Thoracic aorta (tissue), 2 donors: ENCODE results near the gene CROCC. TPM values are rescaled to one million over a fixed set of nuclear protein-coding genes. Genes with fewer than 3 reads are reported as not detected.

Experiments
- ATAC-seq: fragments of 150-250 bp; one replicate; pipeline ENCODE4 v1.8.0; 2017; ENCODE audit warnings: low read depth; ENCODE audit not compliant: insufficient number of reproducible peaks, low FRiP score
- DNase-seq: peaks from one replicate; pipeline ENCODE4 v3.0.0-alpha.2; 2020; ENCODE audit warnings: low spot score
- H3K27ac ChIP-seq, 2 donors: fragments of 200-600 bp; sonication (generic); 1 replicate in 1 of 2; 2 replicates in 1 of 2; pipeline ENCODE4 v1.5.1; 2016; ENCODE audit warnings: mild to moderate bottlenecking in 2 of 2, moderate library complexity in 2 of 2
- H3K27me3 ChIP-seq: fragments of 200-600 bp; sonication (generic); replicated peaks from 2 replicates; pipeline ENCODE4 v1.6.0; 2016; ENCODE audit warnings: mild to moderate bottlenecking; ENCODE audit not compliant: insufficient read depth
- H3K36me3 ChIP-seq: fragments of 200-600 bp; sonication (generic); one replicate; pipeline ENCODE4 v1.5.1; 2016
- H3K4me1 ChIP-seq, 2 donors: fragments of 200-600 bp; sonication (generic); 1 replicate in 1 of 2; 2 replicates in 1 of 2; pipeline versions ENCODE4 v1.5.1 to v1.6.0; 2016; ENCODE audit warnings: low read depth in 2 of 2, mild to moderate bottlenecking in 1 of 2; ENCODE audit not compliant: control insufficient read depth in 1 of 2
- H3K4me3 ChIP-seq: fragments of 200-600 bp; sonication (generic); 2 replicates; pipeline ENCODE4 v1.5.1; 2016; ENCODE audit warnings: mild to moderate bottlenecking
- H3K9me3 ChIP-seq: fragments of 200-600 bp; sonication (generic); 2 replicates; pipeline ENCODE4 v1.5.1; 2016
- total RNA-seq, 2 donors: library from RNA; depleted of rRNA; stranded (reverse); fragments of >200 nt; gene quantifications; one replicate each; pipeline versions ENCODE4 v1.1.0 to v1.2.3, GENCODE V29; 2016
- TF ChIP-seq, protein P1 (sequence below): fragments of 200-600 bp; sonication (generic); IDR thresholded peaks from one replicate; pipeline ENCODE4 v1.5.1; 2019; ENCODE audit warnings: antibody characterized with exemption

CROCC gene
- total RNA-seq, 2 donors from 2014 or later = 49.7 to 56.2 TPM

DNA sequence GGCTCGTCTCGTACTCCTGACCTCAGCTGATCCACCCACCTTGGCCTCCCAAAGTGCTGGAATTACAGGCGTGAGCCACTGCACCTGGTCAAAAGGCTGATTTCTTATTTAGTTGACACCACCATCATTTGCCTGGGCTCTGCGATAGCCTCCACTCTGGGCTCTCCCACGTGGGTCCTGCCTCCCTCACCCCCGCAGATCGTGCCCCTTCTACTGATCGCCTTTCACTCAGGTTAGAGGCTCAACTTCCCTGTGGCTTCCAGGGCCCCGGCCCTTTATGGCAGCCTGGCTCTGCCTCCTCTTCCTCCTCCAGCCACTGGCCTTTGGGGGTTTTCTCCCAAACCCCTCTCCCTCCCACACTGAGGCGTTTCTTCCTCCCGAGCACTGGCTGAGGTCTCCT lies 61.2 kb downstream of the CROCC start:
- DNase-seq = no peak

DNA sequence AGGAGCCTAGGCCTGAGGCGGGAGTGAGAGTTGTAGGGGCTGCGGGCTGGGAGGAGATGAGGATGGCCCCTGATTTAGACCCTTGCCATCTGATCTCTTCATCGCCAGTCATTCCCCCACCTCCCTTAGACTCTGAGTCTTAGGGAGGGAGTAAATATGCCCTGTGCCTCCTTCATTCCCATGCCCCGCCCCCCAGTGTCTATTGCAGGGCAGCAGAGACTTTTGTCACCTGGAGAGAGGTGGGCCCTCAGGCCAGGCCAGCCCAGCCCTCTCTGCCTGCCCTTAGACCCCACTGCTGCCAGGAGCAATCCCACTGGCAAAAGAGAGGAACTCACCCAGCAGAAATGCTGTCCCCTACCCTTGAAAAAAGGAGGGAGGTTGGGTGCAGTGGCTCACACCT lies 61.9 kb downstream of the CROCC start:
- Histone ChIP-seq H3K4me1 (peaks cover 0 to 23% of the 10 kb centered on the region in 2 donors), H3K9me3 (no peaks in the 10 kb centered on the region), H3K4me3 (no peak overlapping the region), H3K27ac (peak overlapping the region in 1 of 2 donors; percentile 59), H3K27me3 (no peaks in the 10 kb centered on the region), H3K36me3 (peaks cover 13% of the 10 kb centered on the region)
- DNase-seq (no peak), ATAC-seq (no peak)
- TF ChIP-seq, protein P1, sequence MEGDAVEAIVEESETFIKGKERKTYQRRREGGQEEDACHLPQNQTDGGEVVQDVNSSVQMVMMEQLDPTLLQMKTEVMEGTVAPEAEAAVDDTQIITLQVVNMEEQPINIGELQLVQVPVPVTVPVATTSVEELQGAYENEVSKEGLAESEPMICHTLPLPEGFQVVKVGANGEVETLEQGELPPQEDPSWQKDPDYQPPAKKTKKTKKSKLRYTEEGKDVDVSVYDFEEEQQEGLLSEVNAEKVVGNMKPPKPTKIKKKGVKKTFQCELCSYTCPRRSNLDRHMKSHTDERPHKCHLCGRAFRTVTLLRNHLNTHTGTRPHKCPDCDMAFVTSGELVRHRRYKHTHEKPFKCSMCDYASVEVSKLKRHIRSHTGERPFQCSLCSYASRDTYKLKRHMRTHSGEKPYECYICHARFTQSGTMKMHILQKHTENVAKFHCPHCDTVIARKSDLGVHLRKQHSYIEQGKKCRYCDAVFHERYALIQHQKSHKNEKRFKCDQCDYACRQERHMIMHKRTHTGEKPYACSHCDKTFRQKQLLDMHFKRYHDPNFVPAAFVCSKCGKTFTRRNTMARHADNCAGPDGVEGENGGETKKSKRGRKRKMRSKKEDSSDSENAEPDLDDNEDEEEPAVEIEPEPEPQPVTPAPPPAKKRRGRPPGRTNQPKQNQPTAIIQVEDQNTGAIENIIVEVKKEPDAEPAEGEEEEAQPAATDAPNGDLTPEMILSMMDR = no peak

More for the DNA sequence above, 61.2 kb downstream of the CROCC start:
- H3K27ac ChIP-seq = peak overlapping the region in 1 of 2 donors; percentile 12
- H3K4me3 ChIP-seq = no peak overlapping the region
- H3K36me3 ChIP-seq = peaks cover 9% of the 10 kb centered on the region
- H3K4me1 ChIP-seq = peaks cover 4 to 31% of the 10 kb centered on the region in 2 donors
- TF ChIP-seq, protein P1 = no peak
- ATAC-seq = no peak
- H3K9me3 ChIP-seq = no peaks in the 10 kb centered on the region
- no peaks in the 10 kb centered on the region for H3K27me3 ChIP-seq

DNA sequence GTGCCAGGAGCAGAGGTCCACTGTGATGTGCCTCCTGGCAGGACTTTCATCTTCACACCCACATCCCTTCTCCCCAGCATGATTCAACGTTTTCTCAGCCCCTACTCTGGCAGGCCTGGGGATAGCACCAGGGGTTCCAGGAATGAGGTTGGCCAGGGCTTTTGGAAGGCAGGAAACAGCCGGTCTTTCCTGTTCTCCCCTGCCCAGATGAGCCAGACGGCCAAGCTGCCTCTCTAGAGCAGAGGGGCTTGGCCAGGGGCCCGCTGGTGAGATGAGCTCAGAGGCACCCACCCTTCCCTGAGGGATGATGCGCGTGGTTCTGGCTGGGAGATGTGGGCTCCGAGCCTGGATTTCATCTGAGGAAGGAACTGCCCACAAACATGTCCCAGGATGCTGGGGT lies 63.0 kb downstream of the CROCC start:
- peak; percentile 52 for ATAC-seq
- Histone ChIP-seq H3K36me3 (peaks cover 20% of the 10 kb centered on the region), H3K27ac (peak overlapping the region; percentile 56 to 59)

DNA sequence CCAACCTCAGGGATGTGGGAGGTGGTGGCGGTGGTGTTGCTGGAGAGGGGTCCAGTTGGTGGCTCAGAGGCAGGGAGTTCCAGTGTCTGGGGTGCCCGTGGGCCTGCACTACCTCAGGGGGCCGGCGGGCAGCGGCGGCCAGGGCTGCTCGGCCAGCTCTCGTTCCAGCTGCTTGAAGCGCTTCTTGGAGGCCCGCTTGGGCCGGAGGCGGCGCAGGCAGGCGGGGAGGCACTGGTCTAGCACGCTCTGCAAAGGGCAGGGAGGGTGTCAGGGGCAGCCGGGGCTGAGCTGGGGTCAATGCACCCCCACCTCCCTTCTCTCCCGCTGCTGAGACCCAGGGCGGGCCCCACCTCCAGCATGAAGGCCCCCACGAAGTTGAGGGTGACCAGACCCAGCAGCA lies 64.4 kb downstream of the CROCC start:
- H3K9me3 ChIP-seq = no peaks in the 10 kb centered on the region
- H3K4me3 ChIP-seq = no peak overlapping the region
- H3K36me3 ChIP-seq = peaks cover 29% of the 10 kb centered on the region
- peaks cover 0 to 8% of the 10 kb centered on the region in 2 donors for H3K4me1 ChIP-seq
- no peak overlapping the region for H3K27ac ChIP-seq
- ATAC-seq = no peak
- H3K27me3 ChIP-seq = no peaks in the 10 kb centered on the region
- TF ChIP-seq, protein P1 = no peak
- no peak for DNase-seq

More for the DNA sequence above, 63.0 kb downstream of the CROCC start:
- no peaks in the 10 kb centered on the region for H3K9me3 ChIP-seq
- no peak overlapping the region for H3K4me3 ChIP-seq
- DNase-seq = peak; percentile 87
- H3K4me1 ChIP-seq = peaks cover 0 to 15% of the 10 kb centered on the region in 2 donors
- no peaks in the 10 kb centered on the region for H3K27me3 ChIP-seq
- TF ChIP-seq, protein P1 = no peak

DNA sequence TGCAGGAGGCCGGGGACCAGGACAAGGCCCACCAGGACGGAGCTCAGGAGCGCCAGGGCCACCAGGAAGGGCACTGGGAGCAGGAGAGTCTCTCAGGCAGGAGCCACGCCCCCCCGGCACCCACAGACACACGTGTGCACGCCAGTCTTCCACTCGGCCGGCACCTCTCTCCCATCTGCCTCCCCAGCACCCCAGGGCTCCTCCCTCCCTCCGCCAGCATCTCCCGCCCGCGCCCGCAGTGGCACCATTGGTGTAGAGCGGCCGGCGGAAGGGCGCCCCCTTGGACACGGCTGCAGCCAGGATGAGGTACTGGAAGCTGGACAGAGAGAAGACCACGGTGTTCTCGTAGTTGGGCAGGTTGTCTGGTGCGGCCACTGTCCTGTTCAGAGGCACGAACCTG lies 64.8 kb downstream of the CROCC start:
- no peak for DNase-seq
- TF ChIP-seq, protein P1 = no peak
- no peak overlapping the region for H3K27ac ChIP-seq
- H3K4me3 ChIP-seq = no peak overlapping the region
- H3K9me3 ChIP-seq = no peaks in the 10 kb centered on the region
- H3K27me3 ChIP-seq = no peaks in the 10 kb centered on the region
- no peak for ATAC-seq
- peaks cover 0 to 8% of the 10 kb centered on the region in 2 donors for H3K4me1 ChIP-seq
- H3K36me3 ChIP-seq = peaks cover 29% of the 10 kb centered on the region
